ENCODE results near the gene NOS1AP. TPM values are rescaled to one million over a fixed set of nuclear protein-coding genes. Genes with fewer than 3 reads are reported as not detected.
"Not testable (repeated sequence)": the region's sequence is repeated elsewhere in the genome, so short reads cannot be mapped to it uniquely, and the experiment has no call there.

The NOS1AP gene
- total RNA-seq, 1 donor from 2014 or later: 2.1 TPM

DNA sequence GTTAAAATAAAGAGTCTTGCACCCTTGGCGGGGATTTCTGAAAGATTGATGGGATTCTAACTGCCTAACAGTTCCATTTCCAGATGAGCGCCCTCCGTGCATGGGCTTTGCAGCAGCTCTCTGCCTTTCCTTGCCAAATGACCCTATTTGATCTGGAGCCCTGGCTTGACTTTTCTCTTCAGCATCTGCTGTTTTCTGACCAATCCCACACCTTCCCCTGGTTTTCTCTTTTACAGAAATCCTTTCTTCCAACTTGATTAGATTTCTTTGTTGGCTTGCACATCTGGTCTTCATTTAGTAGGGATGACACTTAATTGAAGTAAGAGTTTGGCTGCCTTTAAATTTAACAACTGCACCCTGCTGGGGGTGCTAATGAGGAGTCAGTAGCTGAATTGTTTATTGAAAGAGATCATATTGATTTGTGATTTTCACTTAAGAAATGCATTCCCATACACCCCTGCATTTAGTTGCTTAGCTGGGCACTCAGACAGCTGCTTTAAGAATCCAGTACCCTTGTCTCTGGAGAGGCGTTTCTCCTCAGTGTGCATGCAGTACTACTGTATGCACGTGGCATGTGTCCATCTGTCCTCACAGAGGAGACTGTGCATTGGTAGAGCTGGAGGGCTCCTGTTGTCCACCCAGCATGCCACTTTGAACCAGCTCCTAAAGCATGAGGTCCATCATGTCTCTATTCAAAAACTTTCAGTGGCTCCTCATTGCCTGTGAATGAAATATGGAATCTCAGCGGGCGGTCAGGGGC is 99.7 kb downstream of the NOS1AP start:
- DNase-seq: peak; percentile 14

DNA sequence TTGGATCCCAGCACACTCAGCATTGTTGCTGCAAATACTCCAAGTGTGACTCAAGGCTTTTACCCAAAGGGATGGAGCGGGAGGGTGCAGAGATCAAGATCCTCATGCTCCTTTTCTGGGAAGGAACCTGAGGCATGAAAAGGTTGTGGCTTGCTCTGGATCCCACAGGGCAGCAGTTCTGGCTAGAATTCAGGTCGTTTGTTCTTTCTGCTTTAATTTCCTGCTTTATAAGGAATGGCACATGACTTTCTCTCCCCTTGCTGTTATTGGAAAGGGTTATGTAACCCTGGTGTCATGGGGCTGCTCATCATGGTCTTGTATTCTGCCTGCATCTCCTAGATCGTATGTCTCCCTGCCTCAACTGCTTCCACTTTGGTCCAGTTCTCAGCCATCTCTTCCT is 101.6 kb downstream of the NOS1AP start:
- no peak for DNase-seq

DNA sequence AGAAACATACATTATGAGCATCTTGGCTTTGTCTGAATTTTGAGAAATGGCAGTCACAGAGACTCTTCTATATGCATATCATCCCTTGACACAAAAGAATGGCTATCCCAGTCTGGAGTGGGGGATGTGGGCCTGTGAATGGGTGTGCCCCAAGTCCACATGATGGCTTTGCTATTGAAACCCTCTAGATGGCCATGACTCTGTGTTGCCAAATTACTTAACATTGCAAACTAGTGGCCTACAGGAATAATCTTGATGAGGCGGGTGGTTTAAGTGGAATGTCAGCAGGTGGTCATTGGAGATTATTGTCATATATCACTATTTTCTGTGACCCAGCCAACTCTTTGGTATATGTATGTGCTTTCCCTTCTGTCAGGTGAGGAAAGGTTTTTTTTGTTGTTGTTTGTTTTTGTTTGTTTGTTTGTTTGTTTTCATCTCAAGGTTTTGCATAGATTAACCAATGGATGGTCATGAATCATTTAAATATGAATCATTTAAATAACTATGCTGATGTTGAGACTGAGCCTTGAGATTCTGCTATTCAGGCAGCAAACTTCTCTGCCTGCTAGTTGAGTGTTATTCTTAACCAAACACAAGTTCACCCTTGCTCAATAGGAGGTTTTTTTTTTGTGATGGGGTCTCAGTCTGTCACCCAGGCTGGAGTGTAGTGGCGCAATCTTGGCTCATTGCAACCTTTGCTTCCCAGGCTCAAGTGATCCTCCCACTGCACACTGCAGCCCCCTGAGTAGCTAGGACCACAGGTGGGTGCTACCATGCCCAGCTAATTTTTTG is 103.0 kb downstream of the NOS1AP start:
- DNase-seq: no peak

DNA sequence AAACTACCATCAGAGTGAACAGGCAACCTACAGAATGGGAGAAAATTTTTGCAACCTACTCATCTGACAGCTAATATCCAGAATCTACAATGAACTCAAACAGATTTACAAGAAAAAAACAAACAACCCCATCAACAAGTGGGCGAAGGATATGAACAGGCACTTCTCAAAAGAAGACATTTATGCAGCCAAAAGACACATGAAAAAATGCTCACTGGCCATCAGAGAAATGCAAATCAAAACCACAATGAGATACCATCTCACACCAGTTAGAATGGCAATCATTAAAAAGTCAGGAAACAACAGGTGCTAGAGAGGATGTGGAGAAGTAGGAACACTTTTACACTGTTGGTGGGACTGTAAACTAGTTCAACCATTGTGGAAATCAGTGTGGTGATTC is 104.1 kb downstream of the NOS1AP start:
- not testable (repeated sequence) for DNase-seq

DNA sequence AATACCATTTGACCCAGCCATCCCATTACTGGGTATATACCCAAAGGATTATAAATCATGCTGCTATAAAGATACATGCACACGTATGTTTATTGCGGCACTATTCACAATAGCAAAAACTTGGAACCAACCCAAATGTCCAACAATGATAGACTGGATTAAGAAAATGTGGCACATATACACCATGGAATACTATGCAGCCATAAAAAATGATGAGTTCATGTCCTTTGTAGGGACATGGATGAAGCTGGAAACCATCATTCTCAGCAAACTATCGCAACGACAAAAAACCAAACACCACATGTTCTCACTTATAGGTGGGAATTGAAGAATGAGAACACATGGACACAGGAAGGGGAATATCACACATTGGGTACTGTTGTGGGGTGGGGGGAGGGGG is 104.5 kb downstream of the NOS1AP start:
- DNase-seq: not testable (repeated sequence)

DNA sequence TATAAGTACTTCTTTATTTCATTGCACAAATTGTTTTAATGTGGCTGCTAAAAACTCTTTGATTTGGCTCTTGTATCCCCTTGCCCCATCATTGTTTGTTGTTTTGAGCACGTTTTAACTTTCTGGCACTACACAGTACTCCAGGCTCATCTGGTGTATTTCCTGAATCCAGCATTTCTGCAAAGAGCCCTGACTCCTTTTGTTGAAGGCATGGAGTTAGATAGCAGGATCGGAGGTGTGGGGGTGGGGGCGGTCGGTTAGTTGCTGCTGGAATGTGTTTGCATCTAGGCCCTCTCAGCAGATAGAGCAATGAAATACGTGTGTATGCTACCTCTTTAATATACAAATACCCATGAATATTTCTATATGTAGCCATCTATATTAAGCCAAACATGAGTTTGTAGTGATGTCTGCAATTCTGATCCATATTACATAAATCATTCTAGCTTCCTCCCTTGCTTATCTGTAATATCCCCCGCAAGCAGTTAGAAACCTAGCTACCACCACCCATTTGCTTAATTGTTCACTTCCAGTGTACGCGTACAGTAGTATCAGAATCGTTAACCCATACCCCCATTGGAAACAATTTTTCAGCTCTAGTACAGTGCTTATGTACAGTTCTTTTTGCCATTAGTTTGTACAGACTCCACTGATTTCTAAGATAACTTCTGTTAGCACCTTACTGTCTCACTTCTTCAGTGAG is 106.0 kb downstream of the NOS1AP start:
- no peak for DNase-seq

DNA sequence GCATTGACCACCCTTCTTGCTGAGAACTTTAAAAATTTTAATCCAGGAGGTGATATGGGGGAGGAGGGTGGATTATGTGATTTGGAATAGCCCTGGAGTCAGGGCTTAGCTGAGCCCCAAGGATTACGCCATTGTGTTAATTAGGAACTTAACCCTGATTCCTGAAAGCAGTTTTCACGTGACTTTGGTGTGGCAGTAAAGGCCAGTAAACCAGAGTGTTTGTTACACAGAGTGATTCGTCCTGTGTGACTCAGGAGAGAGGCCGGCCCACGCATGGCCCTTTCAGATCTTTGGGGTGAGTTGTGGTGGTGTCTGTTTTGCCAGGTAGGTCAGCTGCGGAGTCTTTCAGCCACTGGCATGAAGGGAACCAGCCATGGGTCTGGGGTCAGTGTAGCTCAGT is 107.6 kb downstream of the NOS1AP start:
- DNase-seq: no peak

DNA sequence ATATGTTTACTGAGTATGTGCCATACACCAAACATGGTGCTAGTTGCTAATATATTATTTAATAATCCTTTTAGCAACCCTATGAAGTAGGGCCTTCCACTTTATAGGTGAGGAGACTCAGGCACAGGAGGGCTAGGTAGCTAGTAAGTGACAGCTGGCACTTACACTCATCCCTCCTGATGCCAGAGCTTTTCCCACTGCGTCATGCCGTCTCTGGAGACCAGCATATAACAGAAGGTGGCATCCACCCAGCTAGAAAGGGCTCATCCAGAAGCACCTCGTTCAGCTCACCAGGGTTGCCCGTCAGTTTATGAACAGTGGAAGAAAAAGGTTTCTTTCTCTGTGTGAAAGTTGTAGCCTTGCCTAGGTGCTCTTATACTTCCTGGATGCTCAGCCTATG is 108.9 kb downstream of the NOS1AP start:
- DNase-seq: no peak

DNA sequence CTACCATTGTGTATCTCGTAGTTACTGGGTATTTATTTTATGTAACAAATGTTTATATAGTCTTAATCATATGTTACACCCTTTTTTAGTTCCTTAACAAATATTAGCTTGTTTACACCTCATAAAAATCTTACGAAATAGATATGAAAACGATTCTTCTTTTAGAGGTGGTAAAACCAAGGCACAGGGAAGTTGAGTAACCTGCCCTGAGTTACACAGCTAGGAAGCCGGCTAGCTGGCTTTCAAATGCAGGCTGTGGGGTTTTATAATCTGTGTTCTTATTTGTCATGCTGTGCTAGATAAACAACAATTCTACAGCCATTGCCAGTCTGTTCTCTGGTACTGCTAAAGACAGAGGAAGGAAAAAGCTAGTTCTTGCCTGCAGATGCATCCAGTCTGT is 109.6 kb downstream of the NOS1AP start:
- no peak for DNase-seq

DNA sequence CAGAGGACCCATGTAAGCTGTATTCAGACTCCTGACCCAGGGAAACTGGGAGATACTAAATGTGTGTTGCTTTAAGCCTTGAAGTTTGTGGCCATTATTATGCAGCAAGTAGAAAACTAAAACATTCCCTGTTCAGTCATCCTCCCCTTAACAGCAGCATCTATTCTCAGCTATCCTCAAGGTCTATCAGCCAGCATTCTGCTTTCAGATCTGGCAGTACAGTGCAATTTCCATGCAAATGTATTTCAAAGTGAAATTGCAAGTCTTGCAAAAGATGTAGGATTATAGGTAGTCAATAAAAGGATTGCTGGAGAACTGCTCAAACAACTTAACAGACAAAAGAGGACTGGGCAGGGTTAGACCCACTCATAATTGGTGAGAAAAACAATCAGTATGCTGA is 111.3 kb downstream of the NOS1AP start:
- DNase-seq: no peak

DNA sequence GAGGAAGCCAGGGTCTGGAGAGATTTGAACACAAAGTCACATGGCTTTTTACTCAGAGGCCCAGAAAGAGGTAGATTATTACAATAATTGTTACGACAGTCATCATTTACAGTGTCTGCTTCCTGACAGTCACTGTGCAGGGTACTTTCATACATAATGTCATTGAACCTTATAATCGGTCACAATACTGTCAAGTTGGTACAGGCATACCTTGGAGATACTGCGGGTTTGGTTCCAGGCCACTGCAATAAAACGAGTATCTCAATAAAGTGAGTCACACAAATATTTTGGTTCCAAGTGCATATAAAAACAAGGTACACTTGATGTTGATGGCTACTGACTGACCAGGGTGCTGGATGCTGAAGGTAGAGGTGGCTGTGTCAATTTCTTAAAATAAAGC is 112.6 kb downstream of the NOS1AP start:
- DNase-seq: no peak

DNA sequence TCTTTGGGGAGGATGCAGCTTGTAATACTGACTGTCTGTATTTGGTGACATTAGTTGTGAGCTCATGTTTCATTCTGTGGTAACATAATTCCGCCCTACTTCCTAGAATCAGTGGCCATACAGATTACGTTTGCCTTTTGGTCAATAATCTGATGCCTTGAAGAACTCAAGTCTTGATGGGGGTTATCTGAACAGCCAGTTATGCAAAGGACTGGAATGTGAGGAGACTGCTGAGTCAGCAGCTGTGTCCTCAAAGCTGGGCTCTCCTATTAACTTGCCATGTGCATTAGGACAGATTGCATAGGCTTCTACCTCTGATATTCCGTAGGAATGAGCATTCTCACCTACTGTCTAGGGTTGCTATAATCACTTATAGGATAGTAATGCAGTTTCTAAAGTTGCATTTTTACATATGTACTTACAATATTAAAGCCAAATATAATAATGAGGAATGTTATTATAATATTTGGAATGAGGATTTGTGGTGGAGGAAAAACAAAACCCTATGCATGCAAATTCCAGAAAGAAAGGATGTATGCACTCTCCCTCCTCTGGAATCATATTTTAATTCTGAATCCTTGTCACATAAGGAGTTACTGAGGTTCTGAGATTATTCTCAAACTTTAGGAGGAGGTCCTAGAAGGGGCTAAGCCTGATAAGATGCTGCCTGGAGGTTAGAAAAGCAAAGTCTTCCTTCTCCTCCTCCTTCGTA is 116.0 kb downstream of the NOS1AP start:
- DNase-seq: no peak

DNA sequence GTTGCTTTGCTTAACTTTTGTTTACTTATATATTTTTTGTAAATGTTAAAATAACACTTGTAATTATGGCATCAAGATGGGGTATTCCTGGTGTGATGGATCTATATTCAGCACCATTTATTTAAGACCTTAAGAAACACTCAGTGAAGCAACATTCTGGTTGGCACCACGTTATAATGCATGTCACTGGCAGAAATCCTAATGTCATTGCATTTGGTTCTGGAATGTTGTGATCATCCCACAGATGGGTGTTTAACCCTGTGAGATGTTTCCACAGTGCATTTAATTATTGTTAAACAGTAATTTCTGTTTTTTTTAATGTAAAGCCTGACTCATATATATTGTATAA is 116.5 kb downstream of the NOS1AP start:
- no peak for DNase-seq

DNA sequence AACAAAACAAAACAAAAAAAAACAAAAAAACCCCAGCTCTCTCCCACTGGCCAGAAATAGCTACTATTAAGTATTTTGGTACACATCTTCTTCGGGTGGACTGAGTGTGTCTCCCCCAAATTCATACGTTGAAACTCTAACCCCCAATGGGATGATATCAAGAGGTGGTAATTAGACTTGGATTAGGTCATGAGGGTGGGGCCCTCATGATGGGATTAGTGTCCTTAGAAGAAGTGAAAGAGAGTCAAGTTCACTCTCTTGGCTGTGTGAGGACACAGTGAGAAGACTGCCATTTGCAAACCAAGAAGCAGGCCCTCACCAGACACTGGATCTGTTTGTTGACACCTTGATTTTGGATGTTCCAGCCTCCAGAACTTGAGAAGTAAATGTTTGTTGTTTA is 116.9 kb downstream of the NOS1AP start:
- no peak for DNase-seq

DNA sequence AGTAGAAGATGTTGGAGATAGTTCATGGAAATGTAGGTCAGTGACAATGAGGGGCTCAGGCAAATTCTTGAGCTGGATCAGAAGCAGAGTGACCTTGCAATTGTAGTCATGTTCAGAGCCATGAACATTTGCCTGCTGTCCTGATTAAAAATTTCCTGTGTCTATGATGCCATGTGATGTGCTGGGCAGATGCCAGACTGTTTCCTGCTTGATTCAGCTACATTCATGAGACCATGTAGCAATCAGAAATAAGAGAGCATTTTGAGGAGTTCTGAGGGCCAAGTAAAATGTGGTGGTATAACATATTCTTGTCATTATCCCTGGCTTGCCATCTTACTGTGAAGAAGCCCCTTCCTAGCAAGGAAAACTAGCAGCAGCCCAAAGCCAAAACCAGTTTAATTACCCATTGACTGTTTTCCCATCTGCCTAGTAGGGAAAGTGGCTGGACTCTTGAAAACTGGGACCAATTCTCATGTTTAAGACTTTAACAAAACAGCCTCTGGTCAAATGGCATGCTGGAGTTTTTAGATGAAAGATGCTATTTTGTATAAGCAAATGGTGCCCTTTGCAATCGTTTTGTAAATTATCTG is 118.3 kb downstream of the NOS1AP start:
- no peak for DNase-seq

DNA sequence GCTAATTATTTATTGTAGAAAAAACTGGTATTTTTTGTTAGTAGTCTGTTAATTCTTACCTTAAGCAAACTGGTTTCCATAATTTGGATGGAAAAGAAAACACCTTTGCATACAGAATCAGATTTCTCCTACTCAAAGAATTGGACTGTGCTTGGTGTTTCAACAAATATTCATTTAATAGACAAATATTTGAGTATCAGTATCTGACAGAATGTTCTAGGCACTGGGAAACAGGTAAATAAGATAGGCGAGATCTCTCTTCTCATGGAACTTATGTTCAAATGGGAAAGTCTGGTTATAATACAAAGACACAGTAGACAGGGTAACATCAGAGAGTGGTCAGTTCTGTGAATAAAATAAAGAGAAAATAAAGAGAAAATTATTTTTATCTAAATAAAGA is 119.9 kb downstream of the NOS1AP start:
- no peak for DNase-seq

DNA sequence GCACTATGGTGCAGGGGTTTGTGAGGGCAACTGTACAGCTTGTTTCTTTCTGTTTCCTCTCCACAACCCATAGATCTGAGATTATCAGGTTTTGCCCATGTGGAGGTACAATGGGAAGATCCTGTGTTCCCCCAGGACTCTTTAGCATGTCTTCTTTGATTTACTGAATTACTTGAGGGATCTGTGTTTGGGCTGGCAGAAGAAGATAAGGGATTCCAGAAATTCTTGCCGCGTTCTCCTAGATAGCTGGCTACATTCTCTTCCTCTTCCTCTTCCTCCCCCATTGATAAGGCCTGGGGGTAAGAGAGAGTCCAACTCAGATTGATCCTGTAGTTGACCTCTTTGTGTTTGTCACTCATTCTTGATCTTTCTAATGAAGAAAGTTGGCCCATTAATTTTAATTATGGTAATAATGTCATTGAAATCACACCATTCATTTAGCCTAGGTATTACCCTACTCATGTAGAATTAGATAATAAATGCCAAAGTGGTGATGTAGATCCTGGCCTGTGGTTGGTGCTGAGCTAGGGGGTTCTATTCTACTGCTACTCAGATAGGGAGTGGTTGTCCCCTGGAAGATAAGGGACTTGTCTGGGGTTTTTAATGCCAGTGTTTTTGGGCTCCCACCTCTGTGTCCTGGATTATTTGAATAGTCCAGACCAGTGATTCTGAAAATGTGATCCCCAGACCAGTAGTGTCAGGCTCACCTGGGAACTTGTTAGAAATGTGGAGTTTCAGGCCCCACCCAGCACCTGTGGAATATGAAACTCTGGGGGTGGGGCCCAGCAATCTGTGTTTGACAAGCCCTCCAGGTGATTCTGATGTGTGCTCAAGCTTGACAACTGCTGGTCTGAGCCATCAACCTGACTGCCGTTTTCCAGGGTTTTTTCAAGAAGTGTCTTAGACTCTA is 122.2 kb downstream of the NOS1AP start:
- no peak for DNase-seq

DNA sequence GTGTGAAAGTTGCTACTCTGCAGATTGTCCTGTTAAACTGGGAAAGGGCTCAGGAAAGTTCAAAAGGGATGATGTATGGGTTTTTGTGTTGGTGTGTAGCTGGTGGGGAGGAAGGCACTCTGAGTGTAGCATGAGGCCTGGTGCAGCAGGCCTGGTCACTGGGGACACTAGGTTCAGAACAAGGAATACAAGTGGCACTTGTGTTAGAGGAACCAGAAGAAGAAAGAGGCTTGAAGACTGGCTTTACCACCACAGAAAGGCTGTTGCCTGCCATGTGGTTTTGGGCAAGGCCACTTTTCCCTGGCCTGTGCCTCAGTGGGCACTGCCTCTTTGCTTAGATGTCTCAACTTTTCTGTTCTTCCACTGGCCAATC is 122.8 kb downstream of the NOS1AP start:
- no peak for DNase-seq

DNA sequence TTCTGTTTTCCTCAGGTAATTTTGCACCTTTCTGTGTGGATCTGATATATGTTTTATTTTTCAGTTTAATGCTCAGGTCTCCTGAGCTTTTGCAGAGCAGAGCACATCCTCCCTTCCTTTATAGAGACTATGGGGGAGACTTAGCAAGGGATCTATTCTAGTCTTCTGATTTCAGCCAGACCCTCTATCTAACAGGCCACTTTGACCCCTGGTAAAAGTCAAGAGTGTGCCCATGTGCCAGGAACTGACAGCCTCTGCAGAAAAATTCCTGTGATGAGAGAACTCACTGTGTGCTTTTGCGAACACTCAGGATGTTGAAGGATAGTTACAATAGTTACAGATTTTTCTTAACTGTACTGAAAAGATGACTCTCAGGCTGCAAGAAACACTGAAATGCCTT is 123.3 kb downstream of the NOS1AP start:
- no peak for DNase-seq

DNA sequence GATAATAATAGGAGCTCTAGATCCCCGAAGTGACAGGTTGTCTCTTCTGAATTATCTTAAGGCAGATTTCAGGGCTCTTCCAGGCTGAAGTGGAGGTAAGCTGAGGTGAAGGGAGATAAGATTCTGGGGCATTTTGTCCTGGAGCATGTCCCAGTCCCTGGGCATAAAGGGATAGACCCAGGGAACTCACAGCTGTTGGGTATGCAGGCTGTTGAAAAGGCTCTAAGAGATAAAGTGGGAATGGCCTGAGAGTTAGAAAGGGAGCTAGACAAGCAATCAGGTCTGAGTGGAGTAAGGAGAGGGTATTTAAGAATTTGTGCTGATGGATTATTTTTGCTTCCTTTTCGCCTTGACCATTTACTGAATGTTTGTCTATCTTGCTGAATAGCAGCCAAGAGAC is 123.7 kb downstream of the NOS1AP start:
- DNase-seq: no peak

DNA sequence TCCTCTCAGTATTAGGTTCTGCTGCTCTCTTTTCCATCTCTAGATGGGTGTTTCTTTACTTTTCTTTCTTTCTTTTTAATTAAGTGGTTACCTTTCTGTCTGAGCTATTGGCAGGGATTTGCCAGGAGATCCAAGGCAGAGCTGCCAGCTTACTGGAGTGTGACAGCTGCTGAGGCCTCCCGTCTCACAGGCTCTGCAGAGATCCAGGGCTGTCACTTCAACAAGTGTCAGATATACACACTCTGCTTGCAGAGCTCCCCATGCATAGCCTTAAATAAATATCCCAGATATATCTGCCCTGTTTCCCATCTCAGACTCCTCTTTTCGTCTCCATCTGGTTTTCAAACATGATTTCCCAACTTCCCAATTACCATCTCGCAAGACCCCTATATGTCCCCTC is 124.3 kb downstream of the NOS1AP start:
- no peak for DNase-seq

All from skin of body (tissue), 2 donors.